Natural killer cell treated with Interleukin-12 subunit alpha and Interleukin-12 subunit beta and Interleukin-15 and Interleukin-18, amount 100 ng/mL, for 72 hours (primary cell): Measurements from ENCODE around the gene ATP5MK. TPM values are rescaled to one million over a fixed set of nuclear protein-coding genes. Genes with fewer than 3 reads are reported as not detected.
"Not testable (repeated sequence)": the region's sequence is repeated elsewhere in the genome, so short reads cannot be mapped to it uniquely, and the experiment has no call there.

ENCODE experiments used
- ATAC-seq, 2 donors: fragments of 150-1000 bp; cut with Tn5 transposase in 1 of 2; sonication (Bioruptor Pico), chemical (Tn5 transposase) in 1 of 2; 2 replicates each; pipeline ENCODE4 v1.10.0; 2021
- DNase-seq: peaks from one replicate; pipeline ENCODE4 v3.0.0; 2022; ENCODE audit warnings: low spot score
- H3K27ac Mint-ChIP-seq, 2 donors: 1 replicate in 1 of 2; 2 replicates in 1 of 2; pipeline ENCODE4 v1.8.0; 2022; ENCODE audit warnings: mixed read lengths in 2 of 2, mild to moderate bottlenecking in 1 of 2, moderate library complexity in 1 of 2
- H3K27me3 Mint-ChIP-seq, 2 donors: 1 replicate in 1 of 2; 2 replicates in 1 of 2; pipeline ENCODE4 v1.8.0; 2022; ENCODE audit warnings: mixed read lengths in 2 of 2
- H3K36me3 Mint-ChIP-seq: one replicate; pipeline ENCODE4 v1.8.0; 2022; ENCODE audit warnings: mixed read lengths
- H3K4me1 Mint-ChIP-seq, 2 donors: 1 replicate in 1 of 2; 2 replicates in 1 of 2; pipeline ENCODE4 v1.8.0; 2022; ENCODE audit warnings: low read depth in 2 of 2, mixed read lengths in 2 of 2, mild to moderate bottlenecking in 1 of 2
- H3K4me3 Mint-ChIP-seq: one replicate; pipeline ENCODE4 v1.8.0; 2022; ENCODE audit warnings: mixed read lengths
- H3K9me3 Mint-ChIP-seq: 2 replicates; pipeline ENCODE4 v1.8.0; 2022; ENCODE audit warnings: mixed read lengths
- total RNA-seq, 2 donors: library from RNA; stranded (reverse); gene quantifications; one replicate each; pipeline ENCODE4 v1.2.3, GENCODE V29; 2022

ATP5MK gene
- total RNA-seq, 2 donors from 2014 or later: 161 to 302 TPM

DNA sequence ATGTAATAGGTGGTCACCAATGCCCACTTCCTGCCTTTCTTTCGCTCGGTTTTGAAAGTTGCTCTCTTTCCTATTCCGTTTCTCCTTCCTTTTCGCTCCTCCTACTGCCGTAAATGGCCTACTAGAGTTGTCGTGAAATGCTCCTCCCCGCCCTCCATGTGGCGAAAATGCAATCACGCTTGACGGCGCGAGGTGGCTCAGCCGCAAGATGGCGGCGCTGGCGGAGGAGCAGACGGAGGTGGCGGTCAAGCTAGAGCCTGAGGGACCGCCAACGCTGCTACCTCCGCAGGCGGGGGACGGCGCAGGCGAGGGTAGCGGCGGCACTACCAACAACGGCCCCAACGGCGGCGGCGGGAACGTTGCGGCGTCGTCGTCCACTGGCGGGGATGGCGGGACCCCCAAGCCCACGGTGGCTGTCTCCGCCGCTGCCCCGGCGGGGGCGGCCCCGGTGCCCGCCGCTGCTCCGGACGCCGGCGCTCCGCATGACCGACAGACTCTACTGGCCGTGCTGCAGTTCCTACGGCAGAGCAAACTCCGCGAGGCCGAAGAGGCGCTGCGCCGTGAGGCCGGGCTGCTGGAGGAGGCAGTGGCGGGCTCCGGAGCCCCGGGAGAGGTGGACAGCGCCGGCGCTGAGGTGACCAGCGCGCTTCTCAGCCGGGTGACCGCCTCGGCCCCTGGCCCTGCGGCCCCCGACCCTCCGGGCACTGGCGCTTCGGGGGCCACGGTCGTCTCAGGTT, 28.3 kb downstream of the ATP5MK start, which contains the start of gene TAF5:
TSS of gene TAF5 (plus strand) at position 195 of the 737 bp plus-strand sequence. CDS start at position 209, 14 bp downstream.
- Mint-ChIP-seq H3K27ac (peak within 1 kb of the TSS; percentile 86 to 96), H3K9me3 (no peaks in the 10 kb centered on the region), H3K36me3 (no peaks in the 10 kb centered on the region), H3K4me1 (peaks cover 9 to 12% of the 10 kb centered on the region in 2 donors), H3K4me3 (peak within 1 kb of the TSS; percentile 91), H3K27me3 (no peaks in the 10 kb centered on the region)
- ATAC-seq (peak; percentile 83 to 88), DNase-seq (peak; percentile 93)

DNA sequence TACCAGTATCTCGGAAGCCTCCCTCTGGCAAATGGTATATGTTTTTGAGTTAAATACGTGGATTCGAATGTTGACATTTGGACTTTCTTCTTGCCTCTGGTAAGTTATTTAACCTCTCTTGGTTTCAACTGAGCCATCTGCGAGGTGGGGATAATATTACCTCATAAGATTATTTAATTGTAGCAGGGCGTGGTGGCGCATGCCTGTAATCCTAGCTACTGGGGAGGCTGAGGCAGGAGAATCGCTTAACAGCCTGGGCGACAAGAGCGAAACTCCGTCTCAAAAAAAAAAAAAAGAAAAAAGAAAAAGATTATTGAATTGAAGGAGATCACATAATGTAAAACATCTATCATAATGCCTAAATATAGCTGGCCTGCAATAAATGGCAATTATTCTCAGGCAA, 28.9 kb downstream of the ATP5MK start:
- Mint-ChIP-seq H3K36me3 (no peaks in the 10 kb centered on the region), H3K4me1 (peaks cover 9 to 12% of the 10 kb centered on the region in 2 donors)
- no peak for ATAC-seq

DNA sequence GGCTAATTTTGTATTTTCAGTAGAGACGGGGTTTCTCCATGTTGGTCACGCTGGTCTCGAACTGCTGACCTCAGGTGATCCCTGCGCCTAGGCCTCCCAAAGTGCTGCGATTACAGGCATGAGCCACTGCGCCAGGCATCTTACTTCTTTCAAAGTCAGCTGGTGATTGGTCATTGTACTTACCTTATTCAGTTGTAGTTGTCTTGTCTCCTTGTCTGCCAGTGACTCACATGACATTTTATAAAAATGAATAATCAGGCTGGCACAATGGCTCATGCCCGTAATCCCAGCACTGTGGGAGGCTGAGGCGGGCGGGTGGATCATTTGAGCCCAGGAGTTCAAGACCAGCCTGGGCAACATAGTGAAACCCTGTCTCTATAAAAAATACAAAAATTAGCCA, 35.5 kb downstream of the ATP5MK start:
- ATAC-seq, H3K4me1 Mint-ChIP-seq, H3K4me3 Mint-ChIP-seq, H3K27me3 Mint-ChIP-seq, DNase-seq, H3K9me3 Mint-ChIP-seq, H3K36me3 Mint-ChIP-seq, H3K27ac Mint-ChIP-seq: not testable (repeated sequence)

More for the DNA sequence above, 28.9 kb downstream of the ATP5MK start:
- Mint-ChIP-seq H3K27me3 (no peaks in the 10 kb centered on the region), H3K9me3 (no peaks in the 10 kb centered on the region), H3K4me3 (peak overlapping the region; percentile 91), H3K27ac (peak overlapping the region; percentile 86 to 96)
- DNase-seq: no peak

DNA sequence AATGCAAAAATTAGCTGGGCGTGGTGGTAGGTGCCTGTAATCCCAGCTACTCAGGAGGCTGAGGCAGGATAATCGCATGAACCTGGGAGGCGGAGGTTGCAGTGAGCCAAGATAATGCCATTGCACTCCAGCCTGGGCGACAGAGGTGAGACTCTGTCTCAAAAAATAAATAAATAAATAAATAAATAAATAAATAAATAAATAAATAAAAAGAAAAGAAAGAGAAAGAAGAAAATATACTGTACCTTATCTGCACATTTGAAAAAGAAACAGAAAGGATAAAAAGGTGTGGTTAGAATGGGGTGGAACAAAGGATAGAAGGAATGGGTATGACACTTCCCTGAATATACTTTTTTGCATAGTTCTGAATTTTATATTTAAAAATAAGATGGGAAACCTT, 36.8 kb downstream of the ATP5MK start:
- H3K27ac Mint-ChIP-seq, H3K4me3 Mint-ChIP-seq: not testable (repeated sequence)

DNA sequence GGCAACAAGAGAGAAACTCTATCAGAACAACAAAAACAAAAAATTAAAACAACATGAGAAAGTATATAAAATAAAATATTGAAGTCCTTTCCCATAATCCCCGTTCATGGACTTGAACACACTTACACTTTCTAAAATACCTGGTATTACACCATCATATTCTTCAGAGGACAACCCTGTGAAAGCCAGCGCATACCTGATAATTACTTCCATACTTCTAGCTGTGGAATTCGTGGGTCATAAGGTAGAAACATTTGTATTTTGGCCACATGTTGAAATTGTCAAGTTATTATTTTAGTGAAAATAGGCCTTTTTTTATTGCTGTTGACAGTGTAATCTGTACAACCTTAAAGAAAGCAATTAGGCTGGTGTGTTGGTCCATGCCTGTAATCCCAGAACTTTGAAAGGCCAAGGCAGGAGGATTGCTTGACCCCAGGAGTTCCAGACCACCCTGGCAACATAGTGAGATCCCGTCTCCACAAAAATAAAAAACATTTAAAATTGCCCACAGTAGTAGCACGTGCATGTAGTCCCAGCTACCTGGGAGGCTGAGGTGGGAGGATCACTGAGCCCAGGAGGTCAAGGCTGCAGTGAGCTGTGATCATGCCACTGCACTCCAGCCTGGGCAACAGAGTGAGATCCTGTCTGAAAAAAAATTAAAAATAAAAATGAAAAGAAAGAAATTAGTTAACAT, 40.2 kb downstream of the ATP5MK start:
- Mint-ChIP-seq H3K27me3 (no peaks in the 10 kb centered on the region), H3K36me3 (no peaks in the 10 kb centered on the region), H3K4me3 (no peak overlapping the region), H3K9me3 (no peaks in the 10 kb centered on the region), H3K27ac (no peak overlapping the region), H3K4me1 (no peaks in the 10 kb centered on the region)
- no peak for ATAC-seq
- no peak for DNase-seq

More for the DNA sequence above, 36.8 kb downstream of the ATP5MK start:
- DNase-seq, H3K36me3 Mint-ChIP-seq, H3K4me1 Mint-ChIP-seq, H3K9me3 Mint-ChIP-seq, ATAC-seq, H3K27me3 Mint-ChIP-seq: not testable (repeated sequence)

GRCh38 chr10:103354567-103354966, 41.7 kb downstream of the ATP5MK start:
- DNase-seq, H3K27me3 Mint-ChIP-seq, H3K27ac Mint-ChIP-seq, ATAC-seq, H3K36me3 Mint-ChIP-seq, H3K4me3 Mint-ChIP-seq, H3K9me3 Mint-ChIP-seq, H3K4me1 Mint-ChIP-seq: not testable (repeated sequence)

DNA sequence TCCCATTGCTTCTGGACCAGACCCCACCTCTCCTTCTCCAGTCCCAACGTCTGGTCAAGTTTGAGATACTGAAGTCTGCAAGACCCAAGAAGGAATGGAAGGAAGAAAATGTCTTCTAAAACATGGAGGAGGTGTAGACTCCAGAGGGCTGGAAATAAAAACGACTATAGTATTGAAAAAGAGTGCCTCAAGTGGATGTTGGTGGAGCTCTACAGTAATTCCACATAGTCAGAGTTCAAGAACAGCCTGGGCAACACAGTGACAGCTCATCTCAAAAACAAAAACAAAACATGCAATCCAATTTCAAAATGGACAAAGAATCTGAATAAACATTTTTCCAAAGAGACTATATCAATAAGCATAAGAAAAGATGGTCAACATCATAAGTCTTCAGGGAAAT, 43.0 kb downstream of the ATP5MK start:
- no peak overlapping the region for H3K27ac Mint-ChIP-seq
- no peak for ATAC-seq
- H3K36me3 Mint-ChIP-seq: no peaks in the 10 kb centered on the region
- no peak overlapping the region for H3K4me3 Mint-ChIP-seq
- H3K4me1 Mint-ChIP-seq: peaks cover 0 to 2% of the 10 kb centered on the region in 2 donors
- H3K27me3 Mint-ChIP-seq: no peaks in the 10 kb centered on the region
- no peak for DNase-seq
- H3K9me3 Mint-ChIP-seq: no peaks in the 10 kb centered on the region

GRCh38 chr10:103350517-103351260, 45.6 kb downstream of the ATP5MK start, which contains the start of gene PCGF6:
Gene PCGF6, minus strand, starts transcription at chr10:103351140. Its CDS starts 74 bp downstream, at chr10:103351066.
- no peaks in the 10 kb centered on the region for H3K27me3 Mint-ChIP-seq
- DNase-seq (peak; percentile 90), ATAC-seq (peak; percentile 94)
- H3K4me1 Mint-ChIP-seq: peaks cover 0 to 2% of the 10 kb centered on the region in 2 donors
- H3K9me3 Mint-ChIP-seq: no peaks in the 10 kb centered on the region
- peak within 1 kb of the TSS; percentile 89 for H3K4me3 Mint-ChIP-seq
- peak within 1 kb of the TSS; percentile 64 to 80 for H3K27ac Mint-ChIP-seq
- no peaks in the 10 kb centered on the region for H3K36me3 Mint-ChIP-seq

DNA sequence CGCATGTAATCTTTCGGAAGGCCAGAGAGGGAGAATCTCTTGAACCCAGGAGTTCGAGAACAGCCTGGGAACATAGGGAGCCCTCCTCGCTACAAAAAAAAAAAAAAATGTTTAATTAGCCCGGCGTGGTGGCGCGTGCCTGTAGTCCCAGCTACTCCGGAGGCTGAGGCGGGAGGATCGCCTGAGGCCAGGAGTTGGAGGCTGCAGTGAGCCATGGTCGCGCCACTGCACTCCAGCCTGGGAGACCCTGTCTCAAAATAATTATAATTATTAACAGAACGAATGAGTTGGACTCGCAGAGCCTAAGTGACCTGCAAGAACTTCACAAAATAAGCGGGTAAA, 46.1 kb downstream of the ATP5MK start:
- DNase-seq (no peak), ATAC-seq (no peak)
- H3K9me3 Mint-ChIP-seq: no peaks in the 10 kb centered on the region
- H3K4me1 Mint-ChIP-seq: peaks cover 0 to 2% of the 10 kb centered on the region in 2 donors
- peak overlapping the region; percentile 64 to 80 for H3K27ac Mint-ChIP-seq
- H3K27me3 Mint-ChIP-seq: no peaks in the 10 kb centered on the region
- no peaks in the 10 kb centered on the region for H3K36me3 Mint-ChIP-seq
- peak overlapping the region; percentile 89 for H3K4me3 Mint-ChIP-seq

Other genes starting within 250 kb of the ATP5MK start
- gene NT5C2, start 203.2 kb downstream of the ATP5MK start, total RNA-seq: 10 to 100 TPM; 60.2 to 75.0 TPM
- gene RPEL1, start 150.6 kb downstream of the ATP5MK start, total RNA-seq: not detected
- gene INA, start 119.3 kb downstream of the ATP5MK start, total RNA-seq: under 1 TPM in 1 of 2 donors, not detected in 1; 0.14 TPM
- gene PCGF6, start 45.3 kb downstream of the ATP5MK start, total RNA-seq: 10 to 100 TPM; 12.2 to 19.0 TPM
- gene TAF5, start 28.5 kb downstream of the ATP5MK start, total RNA-seq: 10 to 100 TPM in 1 of 2 donors, 1 to 10 TPM in 1; 8.3 to 11.3 TPM
- gene PDCD11, start 151 bp upstream of the ATP5MK start, total RNA-seq: 100 to 1,000 TPM in 1 of 2 donors, 10 to 100 TPM in 1; 61.7 to 151 TPM
- 10 to 100 TPM; 11.2 to 12.7 TPM for gene CALHM2, start 55.9 kb upstream of the ATP5MK start, total RNA-seq
- not detected for gene CALHM1, start 62.4 kb upstream of the ATP5MK start, total RNA-seq
- not detected for gene CALHM3, start 82.8 kb upstream of the ATP5MK start, total RNA-seq
- gene NEURL1, start 97.2 kb upstream of the ATP5MK start, total RNA-seq: 1 to 10 TPM; 1.4 to 1.8 TPM